ENCODE measurements around the gene EFNB1.

- TF ChIP-seq POLR2AphosphoS5 (IDR thresholded peaks at IDR 0.05; ENCODE audit: low read depth, low read length): no peak
- no peak for TF ChIP-seq POLR2A (IDR thresholded peaks at IDR 0.05; ENCODE audit: low read depth, low read length)
- no peak for TF ChIP-seq TAF1 (IDR thresholded peaks at IDR 0.05; ENCODE audit: borderline replicate concordance, low read depth, low read length)
These were observed 5.2 kb upstream of the EFNB1 start for GRCh38 chrX:68823413-68824151.
